GM21529 (cell line): Measurements from ENCODE around the gene GSTO1.

Experiments used
- ATAC-seq: cut with Tn5 transposase; IDR thresholded peaks from one replicate; pipeline ENCODE4 v1.9.1; 2021; ENCODE audit not compliant: unreplicated experiment

GSTO1 gene

DNA sequence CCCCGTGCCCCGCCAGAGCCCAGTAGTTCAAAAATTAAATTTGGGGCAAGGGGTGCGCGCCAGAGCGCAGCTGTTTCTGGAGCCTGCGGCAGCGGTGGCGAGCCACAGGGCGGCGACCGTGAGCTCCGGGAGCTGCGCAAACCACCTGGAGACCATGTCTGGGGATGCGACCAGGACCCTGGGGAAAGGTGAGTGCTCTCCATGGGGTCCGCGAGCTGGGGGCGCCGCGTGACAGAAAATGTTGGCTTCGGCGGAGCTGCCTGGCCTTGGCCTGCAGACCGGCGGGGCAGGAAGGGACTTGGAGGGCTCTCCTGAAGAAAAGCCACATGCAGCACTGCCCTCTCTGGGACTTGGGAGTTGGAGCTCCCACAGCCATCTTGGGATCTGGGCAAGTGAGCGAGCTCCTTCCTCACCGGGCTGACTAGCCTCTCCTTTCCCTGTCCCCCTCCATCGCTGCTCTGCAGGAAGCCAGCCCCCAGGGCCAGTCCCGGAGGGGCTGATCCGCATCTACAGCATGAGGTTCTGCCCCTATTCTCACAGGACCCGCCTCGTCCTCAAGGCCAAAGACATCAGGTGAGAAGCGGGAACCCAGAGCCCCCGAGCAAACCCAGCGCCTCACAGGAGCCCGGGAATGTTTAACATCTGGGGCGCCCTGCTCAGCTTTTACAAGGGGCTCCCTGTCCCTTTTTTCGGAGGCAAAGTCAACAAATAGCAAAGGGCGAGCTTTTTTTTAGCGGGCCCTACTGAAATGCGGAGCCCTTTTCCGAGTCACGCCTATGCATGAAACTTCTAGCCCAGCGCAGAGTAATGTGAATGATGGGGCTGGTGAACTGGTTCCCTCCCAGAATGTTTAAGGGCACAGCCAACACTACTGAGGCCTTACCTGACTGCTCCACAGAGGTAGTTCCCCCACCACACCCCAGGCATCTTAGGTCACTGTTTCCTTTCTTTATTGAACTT is 20.4 kb downstream of the GSTO1 start:
- peak; percentile 80 for ATAC-seq

DNA sequence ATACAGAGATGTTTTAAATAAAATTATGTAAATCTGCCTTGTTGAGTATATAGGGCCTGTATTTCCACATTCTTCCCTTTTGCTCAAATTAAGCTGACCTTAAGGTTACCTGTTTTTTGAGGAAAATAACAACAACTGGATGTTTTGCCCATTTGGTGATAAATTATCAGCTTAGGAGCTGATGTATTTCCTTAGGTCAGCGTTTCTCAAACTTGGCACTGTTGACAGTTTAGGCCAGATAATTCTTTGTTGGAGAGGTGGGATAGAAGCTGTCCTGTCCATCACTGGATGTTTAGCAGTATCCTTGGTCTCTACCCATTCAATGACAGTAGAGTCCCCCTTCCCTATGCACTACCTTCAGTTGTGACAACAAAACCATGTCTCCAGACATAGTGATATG is 21.5 kb downstream of the GSTO1 start:
- ATAC-seq = no peak

DNA sequence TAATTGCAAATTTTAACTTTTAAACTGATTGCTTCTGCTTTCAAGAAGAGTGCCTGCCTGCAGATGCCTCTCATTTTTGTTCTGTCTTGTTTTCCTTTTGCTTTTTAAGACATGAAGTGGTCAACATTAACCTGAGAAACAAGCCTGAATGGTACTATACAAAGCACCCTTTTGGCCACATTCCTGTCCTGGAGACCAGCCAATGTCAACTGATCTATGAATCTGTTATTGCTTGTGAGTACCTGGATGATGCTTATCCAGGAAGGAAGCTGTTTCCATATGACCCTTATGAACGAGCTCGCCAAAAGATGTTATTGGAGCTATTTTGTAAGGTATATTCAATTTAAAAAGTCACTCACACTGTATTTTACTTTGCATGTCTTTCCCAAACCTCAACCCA is 23.1 kb downstream of the GSTO1 start:
- no peak for ATAC-seq

DNA sequence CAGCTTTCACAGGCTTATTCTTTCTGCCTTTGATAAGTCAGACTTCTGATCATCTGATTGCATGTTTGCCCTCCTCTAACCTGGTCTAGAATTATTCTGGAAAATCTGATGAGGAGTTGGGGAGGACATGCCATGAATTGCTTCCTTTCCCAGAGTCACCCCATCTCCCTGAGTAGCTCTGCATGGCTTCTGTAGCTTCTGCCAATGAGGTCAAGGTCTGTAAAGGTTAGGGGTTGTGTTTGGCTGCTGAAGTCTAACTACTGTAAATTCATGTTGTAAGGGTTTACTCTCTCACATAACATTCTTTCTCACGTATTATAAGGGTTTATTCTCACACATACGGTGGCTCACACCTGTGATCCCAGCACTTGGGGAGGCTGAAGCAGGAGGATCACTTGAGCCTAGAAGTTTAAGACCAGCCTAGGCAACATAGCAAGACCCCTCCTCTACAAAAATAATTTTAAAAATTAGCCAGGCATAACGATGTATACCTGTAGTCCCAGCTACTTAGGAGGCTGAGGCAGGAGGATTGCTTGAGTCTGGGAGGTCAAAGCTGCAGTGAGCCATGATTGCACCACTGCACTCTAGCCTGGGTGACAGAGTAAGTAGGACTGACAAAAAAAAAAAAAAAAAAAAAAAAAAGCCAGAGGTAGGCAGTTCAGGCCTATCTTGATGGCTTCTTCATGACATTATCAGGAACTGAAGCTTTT is 25.0 kb downstream of the GSTO1 start:
- ATAC-seq = no peak

DNA sequence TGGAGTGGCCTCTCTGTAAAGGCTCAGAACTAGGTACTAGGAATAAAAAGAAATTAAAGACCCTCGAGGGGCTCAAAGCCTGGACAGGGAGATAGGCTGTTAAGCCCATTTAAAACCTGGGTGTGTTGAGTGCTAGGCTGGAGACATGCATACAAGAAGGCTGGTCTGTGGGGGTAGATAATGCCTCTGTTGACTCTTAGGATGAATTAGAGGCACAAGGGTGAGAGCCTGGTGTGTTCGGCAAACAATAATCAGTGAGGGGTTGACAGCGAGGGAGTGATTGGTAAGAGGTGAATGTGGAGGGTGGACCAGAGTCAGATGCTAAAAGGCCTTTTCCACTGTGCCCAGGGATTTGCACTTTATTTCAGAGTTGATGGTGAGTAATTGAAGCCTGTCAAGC is 27.0 kb downstream of the GSTO1 start:
- ATAC-seq = no peak

DNA sequence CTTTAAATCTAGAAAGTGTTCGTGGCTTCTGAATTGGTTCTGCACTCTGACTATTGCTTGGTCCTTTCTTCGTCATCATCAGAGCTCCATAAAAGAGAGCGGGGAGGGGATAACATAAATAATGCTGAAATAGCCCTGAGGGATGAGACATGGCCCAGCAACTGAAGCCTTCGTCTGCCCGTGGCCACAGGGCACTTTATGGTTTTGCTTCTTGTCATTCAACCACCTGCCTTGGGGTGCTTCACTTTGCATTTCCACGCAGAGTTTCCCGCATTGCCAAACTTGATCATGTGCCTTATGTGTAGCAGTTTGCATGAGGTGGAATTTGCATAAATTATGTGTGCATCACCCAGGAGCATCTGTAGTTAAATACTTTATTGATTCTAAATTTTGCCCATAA is 30.2 kb downstream of the GSTO1 start:
- ATAC-seq = no peak

DNA sequence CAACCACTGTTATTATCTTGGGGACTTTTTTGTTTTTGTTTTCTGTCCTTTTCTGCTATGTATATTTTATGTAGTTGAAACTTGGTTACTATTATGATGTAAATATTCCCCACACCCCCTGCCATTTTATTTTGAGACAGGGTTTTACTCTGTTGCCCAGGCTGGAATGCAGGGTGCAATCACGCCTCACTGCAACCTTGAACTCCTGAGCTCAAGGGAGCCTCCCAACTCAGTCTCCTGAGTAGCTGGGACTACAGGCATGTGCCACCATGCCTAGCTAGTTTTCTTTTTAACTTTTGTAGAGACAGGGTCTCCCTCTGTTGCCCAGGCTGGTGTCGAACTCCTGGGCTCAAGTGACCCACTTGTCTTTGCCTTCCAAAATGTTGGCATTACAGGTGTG is 32.2 kb downstream of the GSTO1 start:
- no peak for ATAC-seq

DNA sequence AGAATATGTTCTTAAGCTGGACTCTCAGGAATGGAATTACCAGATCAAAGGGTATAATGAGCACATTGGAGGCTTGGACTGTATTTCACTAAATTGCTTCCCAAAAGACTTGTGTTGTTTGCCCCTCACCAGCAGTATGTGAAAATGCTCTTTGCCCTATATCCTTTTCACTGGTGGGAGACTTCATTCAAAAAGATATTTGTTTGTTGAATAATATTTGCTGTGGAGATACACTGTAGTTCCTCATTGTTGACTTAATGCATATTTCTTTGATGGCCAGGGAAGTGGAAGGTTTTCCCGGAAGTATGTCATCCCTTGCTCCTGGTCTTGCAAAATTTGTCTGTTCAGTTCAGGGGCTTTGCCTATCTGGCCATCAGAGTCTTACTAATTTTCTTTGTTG is 33.7 kb downstream of the GSTO1 start:
- no peak for ATAC-seq

DNA sequence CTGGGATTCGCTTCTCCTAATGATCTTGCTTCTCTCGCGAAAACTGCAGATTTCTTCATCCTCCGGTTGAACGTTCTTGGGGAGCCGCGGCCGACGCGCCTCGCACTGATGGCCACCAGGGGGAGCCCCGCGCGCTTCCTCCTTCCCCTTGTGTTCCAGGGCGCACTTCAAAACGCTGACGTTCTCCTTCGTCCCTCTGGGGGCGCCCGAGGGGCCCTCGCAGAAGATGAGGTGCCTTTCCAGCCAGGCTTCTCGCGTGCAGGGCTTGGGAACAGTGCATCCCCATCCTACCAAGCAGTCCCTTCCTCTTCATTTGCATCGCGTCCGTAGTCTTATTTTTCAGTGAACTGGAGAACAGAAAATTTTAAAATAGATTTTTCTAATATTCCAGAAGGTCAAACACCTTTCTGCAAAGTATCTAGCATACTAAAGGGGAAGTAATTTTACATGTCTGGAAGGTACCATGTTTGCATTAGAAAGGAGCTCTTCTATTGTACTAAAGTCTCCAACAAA is 36.8 kb downstream of the GSTO1 start:
- ATAC-seq = peak; percentile 98

DNA sequence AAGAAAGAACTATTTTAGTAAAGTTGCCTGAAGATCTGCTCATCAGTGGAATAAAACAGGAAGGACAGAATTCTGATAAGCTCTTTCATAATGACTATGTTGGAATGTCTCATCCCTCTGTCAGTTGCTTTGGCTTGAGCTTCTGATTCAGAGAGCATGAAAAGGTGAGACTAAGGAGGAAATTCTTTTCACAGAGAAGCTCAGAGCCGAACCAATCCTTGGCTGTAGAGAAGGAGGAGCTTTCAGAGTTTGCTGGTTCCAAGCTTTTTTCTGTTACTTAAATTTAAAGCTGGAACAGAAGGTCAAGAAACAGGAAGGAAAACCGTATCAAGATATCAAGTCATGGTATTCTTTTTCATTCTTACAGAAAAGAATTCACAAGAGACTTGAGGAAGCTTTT is 38.3 kb downstream of the GSTO1 start:
- no peak for ATAC-seq

DNA sequence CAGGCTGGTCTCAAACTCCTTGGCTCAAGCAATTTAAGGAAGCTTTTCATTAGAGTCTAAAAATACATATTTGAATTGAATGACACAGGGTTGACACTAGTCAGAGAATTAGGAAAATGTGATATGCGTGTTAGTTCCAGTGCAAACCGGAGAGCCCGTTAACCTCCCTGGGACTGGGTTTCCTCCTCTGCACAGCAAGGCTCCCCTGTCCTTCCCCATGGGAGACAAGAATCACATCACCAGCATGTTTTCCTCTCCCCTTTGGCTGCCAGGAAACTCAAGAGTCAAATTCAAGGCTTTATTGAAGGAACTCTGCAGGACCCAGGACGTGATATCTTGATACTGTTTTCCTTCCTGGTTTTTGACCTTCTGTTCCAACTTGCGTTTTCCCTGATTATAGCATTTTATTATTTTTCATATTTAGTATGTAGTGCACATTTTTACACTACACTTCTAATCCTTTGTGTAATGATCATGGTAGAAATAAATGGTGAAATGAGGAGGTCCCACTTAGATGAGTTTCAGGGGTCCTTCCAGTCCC is 39.2 kb downstream of the GSTO1 start:
- ATAC-seq = no peak

DNA sequence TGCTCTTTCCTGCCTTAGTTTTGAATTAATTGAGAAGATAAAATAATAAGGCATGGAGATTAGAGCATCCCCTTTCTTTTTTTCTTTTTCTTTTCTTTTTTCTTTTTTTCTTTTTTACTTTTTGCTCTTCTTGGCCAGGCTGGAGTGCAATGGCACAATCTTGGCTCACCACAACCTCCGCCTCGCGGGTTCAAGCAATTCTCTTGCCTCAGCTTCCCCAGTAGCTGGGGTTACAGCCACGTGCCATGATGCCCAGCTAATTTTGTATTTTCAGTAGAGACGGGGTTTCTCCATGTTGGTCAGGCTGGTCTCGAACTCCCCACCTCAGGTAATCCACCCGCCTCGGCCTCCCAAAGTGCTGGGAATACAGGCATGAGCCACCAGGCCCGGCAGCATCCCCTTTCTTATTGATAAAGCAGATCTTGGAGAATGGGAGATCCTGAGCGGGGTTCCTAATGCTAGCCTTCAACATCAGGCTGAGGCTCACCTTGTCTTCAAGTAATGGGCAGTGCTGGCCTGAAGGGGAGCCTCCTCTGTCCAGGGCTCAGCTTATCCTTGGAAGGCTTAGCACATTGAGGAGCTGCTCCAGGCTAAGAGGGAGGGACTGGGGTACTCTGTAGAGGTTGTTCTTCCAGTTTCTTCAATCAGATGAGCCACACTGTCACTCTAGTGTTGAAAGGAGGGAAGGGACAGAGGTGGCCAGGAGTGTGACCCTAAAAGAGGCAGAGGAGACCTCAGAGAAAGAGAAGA is 42.2 kb downstream of the GSTO1 start:
- no peak for ATAC-seq

DNA sequence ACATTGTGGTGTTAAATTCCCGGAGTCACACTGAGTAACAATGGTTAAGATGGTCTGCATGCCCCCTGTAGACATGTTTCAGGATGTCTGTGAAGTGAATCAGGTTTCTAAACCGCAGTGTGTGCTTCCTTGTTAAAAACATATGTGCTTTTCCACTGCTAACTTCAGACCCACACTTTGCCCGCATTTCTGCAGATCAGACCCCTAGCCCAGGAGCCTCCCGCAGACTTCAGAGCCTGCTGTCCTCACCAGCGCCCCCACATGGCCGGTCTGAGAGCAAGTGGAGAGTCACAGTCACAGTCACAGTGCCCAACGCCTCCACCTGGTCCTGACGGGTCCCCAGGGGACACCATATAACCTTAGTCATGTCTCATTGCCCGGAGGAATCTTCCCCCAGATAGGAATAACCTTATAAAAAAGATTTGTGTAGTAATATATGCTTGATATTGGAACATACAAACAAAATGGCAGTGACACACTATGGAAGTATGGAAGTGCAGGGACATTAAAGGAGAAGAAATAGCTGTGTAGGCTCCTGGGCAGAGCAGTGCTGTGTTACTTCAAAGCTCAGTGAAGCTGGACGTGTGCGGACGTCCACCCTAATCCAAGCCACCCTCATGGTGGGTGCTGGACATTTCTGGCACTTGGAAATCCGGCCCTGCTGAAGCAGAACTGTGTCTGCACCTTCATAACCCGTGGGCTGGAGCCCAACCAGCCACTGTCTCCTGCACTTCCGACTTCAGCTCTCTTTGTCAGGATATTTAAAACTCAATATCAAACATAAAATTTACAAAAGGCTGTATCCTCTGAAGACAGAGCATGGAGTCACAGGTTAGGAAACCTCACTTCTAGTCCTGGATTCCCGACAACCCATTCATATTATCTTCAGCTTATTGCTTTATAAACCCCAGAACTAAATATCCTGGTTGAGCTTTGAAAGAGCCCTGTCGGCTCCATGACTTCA is 43.3 kb downstream of the GSTO1 start:
- peak; percentile 42 for ATAC-seq

DNA sequence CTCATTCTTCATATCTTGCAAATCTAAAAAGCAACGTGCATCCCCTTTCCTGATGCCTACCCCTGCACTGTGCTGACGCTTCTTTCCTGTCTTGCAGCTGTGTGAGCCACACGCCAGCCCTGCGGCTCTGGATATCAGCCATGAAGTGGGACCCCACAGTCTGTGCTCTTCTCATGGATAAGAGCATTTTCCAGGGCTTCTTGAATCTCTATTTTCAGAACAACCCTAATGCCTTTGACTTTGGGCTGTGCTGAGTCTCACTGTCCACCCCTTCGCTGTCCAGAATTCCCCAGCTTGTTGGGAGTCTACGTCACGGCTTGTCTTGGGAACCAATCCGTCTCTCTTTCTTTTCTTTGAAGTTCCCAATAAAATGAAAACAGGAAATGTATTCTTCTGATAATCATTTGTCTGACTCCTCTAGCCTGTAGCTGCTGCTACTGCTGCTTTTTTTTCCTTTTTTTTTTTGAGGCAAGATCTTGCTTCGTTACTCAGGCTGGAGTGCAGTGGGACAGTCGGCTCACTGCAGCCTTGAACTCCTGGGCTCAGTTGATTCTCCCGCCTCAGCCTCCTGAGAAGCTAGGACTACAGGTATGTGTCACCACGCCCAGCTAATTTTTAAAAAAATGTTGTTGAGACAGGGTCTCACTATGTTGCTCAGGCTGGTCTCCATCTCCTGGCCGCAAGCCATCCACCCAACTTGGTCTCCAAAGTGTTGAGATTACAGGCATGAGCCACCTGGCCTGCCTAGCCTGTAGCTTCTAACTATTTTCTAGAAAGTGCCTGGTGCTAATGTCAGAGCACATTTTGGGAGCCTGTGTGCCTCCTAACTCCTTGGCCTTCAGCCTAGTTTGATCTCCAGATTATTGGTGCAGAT is 44.6 kb downstream of the GSTO1 start:
- ATAC-seq = no peak

DNA sequence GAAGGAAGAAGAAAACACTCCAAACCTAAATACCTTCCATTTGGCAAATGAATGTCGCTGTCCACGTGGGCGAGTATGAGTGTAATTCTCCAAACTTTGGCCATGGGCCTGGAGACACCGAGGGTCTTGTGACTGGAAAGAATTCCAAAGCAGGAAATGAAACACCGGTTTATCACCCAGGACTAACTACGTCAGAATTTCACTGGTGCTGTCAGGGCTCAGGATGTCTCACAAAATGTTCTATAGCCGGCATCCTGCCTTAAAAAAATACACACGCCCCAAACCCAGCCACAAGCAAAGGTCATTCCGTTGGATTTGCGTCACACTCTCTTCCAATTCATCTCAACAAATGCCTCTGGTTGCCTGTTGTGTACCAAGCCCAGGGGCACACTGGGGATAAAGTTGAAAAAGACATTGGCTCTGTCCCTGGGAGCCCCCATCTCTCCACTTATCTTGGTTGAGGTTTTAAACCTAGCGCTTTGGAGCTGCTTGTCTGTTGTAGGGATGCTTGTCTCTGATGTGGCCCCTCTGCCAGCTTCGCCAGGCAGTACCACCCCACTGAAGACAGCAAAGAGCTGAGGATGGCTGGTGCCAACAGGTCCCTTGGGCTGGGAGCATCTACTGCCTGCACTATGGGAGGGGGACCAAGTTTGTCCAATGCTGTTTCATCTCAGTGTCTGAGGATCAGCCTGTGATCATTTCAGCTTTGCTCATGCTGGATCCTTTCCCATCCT is 45.5 kb downstream of the GSTO1 start:
- no peak for ATAC-seq

DNA sequence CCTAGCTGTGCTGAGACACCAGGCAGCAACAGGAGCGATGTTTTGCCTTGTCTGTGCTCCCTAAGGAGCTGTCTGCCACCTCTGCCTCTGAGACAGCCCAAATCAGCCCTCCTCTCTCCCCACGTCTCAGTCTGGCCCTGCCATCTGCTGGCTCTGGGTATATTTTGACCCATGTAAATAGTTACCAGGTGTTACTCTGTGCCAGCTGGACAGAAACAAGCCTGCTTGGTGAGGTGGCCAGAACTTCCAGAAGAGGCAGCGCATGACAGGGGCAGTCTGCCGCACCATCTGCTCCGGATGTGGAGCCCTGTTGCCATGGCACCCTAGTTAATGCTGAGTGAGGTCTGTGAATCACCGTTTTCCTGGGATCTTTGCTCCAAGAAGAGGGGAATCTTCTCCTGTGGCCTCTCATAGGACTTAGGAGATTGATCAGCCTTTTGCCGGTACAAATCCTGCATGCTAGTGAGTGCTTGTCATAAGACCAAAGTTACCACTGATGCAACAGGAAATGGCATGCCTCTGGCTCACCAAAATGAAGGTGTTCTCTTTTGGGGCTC is 46.1 kb downstream of the GSTO1 start:
- ATAC-seq = no peak

DNA sequence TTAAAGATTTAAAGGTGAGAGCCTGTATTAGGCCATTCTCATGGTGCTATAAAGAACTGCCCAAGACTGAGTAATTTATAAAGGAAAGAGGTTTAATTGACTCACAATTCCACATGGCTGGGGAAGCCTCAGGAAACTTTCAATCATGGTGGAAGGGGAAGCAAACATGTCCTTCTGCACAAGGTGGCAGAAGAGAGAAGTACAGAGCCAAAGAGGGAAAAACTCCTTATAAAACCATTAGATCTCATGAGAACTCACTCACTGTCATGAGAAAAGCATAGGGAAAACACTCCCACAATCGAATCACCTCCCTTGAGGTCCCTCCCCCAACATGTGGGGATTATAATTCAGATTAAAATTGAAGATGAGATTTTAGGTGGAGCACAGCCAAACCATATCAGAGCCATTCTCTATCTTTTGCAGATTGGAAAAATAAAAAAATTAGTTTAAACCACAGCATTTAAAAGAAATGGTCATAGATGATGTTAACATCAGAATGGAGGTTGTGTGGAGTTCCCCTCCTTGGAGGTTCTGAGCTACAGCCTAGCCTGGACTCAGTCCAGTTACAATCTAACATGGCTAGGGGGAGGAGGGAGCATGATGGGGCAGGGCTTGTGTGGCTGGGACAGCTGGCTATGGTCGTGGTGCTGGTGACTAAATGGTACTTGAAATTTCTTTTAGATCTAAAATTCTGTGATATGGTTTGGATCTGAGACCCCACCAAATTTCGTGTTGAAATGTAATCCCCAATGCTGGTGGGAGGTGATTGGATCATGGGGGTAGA is 47.4 kb downstream of the GSTO1 start:
- no peak for ATAC-seq
